ENCODE results near the gene AXIN1. TPM values are rescaled to one million over a fixed set of nuclear protein-coding genes. Genes with fewer than 3 reads are reported as not detected.
"Not testable (repeated sequence)": the region's sequence is repeated elsewhere in the genome, so short reads cannot be mapped to it uniquely, and the experiment has no call there.

The AXIN1 gene
- total RNA-seq, 1 donor from 2014 or later, result 23.5 TPM

DNA sequence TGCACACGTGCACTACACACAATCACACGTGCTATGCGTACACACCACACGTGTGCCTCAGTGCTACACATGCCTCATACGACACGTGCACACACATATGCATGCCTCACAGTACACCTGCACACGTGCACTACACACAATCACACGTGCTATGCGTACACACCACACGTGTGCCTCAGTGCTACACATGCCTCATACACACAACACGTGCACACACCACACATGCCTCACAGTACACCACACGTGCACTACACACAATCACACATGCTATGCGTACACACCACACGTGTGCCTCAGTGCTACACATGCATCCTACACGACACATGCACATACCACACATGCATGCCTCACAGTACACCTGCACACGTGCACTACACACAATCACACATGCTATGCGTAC, 85.0 kb downstream of the AXIN1 start:
- not testable (repeated sequence) for DNase-seq (ENCODE audit: low read depth, low spot score)

DNA sequence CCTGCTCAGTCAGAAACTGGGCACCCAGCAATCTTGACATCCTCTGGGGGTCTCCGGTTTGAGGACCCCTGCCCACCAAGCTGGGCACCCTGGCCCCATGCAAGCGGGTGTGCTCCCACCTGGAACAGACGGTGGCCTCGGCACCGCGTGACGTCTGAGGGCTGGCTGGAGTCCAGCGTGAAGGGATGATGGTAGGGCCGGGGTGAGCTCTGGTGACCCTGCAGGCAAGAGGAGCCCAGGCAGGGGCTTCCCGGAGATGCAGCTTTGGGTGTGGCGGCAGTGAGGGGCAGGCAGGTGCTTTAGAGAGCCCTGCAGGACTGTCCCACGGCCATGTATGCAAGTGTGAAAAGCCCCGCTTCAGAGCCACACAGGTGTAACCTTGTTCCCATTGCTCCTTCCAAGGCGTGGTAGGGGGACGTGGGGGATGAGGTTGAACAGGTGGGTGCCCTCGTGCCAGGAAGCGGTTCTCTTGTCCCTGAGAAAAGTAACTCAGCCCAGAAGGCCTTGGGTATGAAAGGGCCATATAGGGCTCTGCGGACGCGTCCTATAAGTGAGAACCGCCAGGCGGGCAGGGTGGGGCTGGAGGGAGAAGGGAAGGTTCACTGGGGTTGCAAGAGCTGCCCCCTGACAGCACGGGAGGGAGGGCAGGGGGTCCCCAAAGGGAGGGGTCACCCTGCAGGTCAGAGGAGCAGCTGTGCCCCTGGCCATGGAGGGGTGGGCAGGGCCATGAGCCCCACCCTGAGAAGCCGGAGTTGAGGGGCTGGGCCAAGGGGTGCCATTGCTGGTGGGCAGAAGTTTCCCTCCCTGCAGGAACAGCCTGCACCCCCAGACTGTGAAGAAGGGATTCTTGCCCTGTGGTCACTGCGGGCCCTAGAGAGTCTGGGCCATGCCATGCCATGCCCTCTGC, 86.0 kb downstream of the AXIN1 start:
- DNase-seq (ENCODE audit: low read depth, low spot score), result no peak

DNA sequence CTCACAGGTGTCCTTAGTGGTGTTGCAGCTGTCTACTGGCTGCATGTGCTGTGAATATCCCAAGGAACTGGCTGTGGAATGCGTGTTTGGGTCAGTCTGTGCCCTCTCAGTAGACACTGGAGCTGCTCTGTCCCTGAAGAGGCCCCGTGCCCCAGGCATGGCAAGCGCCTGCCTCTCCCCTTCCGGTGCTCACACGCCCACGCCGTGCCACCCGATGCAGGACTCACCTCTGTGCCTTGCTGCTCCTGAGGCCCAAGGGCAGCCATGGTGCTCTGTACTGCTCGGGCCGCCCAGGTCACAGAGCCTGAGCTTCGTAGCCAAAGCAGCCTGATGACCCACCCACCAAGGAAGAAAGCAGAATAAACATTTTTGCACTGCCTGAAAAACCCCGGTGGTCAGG, 86.8 kb downstream of the AXIN1 start:
- no peak for DNase-seq (ENCODE audit: low read depth, low spot score)

DNA sequence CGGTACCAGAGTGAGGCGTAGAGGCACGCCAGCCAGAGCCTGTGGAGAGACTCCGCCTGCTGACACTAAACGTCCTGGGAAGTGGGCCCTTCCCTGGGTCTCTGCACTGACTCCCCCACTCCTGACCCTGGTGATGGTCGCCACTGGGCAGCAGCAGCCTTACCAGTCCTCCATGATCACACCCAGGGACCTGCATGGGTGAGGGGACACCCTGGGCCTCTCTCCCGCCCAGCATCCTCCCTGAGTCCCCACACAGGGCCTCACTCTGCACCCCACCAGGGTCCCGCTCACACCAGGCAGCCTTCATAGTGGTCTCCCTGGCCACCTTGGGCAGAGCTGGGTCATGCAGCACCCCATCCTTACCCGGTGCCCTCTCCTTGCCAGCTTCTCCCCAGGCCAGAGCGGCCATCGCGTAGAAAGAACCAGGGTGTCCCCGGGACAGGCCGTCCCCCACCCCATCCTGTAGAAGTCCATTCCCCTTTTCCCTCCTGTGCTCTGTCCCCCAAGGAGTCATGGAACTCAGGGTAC, 87.5 kb downstream of the AXIN1 start:
- no peak for DNase-seq (ENCODE audit: low read depth, low spot score)

DNA sequence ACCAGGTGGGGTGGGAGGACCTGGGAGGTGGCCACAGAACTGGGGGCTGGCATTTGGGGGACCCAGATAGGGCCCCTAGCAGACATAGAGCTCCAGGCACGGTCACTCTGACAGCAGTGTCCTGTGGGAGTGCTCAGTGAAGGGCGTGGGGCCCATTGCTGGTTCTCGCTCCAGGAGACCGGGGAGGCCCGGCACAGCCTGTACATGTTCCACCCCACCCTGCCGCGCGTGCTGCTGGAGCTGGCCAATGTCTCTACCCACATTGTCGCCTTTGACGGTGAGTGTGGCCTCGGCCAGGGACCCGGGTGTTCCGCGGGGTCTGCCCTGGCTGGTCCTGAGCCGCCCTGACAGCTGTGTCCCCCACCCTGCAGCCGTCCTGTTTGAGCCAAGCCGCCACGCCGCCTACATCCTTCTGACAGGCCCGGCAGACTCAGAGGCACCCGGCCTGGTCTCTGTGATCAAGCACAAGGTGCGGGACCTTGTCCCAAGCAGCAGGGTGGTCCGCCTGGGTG, 88.0 kb downstream of the AXIN1 start:
- DNase-seq (ENCODE audit: low read depth, low spot score), result no peak

DNA sequence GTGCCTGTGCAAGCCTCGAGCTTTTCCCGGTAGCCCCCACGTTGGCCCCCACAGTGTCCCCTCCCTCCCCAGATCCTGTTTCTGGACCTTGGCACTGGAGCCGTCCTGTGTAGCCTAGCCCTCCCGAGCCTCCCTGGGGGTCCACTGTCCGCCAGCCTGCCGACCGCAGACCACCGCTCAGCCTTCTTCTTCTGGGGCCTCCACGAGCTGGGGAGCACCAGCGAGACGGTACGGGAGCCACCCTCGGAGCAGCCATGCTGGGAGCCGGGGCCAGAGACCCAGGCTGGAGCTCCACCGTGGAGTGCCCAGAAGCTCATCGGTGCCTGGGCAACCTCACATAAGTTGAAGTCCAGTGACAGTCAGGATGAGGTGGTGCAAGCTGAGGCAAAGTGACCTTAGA, 88.6 kb downstream of the AXIN1 start:
- no peak for DNase-seq (ENCODE audit: low read depth, low spot score)

DNA sequence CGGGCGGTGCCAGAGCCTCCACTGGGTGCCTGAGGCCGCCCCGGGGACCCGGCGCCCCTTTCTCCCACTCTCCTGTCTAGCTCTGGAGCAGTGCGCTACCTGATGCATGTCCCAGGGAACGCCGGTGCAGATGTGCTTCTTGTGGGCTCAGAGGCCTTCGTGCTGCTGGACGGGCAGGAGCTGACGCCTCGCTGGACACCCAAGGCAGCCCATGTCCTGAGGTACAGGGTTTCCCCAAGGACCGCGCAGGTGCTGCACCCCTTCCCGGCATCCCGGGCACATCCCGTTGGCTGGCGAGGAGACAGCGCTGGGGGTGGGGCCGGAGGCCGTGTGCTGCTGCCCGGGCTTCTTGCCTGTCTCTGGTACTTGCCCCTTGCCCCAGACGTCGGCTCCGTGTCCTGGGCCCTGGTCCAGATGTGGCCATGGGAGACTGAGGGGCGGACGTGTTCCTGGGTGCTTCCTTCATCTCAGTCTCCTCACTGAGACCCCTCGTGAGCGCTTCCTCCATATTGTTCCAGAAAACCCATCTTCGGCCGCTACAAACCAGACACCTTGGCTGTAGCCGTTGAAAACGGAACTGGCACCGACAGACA, 89.2 kb downstream of the AXIN1 start:
- no peak for DNase-seq (ENCODE audit: low read depth, low spot score)

DNA sequence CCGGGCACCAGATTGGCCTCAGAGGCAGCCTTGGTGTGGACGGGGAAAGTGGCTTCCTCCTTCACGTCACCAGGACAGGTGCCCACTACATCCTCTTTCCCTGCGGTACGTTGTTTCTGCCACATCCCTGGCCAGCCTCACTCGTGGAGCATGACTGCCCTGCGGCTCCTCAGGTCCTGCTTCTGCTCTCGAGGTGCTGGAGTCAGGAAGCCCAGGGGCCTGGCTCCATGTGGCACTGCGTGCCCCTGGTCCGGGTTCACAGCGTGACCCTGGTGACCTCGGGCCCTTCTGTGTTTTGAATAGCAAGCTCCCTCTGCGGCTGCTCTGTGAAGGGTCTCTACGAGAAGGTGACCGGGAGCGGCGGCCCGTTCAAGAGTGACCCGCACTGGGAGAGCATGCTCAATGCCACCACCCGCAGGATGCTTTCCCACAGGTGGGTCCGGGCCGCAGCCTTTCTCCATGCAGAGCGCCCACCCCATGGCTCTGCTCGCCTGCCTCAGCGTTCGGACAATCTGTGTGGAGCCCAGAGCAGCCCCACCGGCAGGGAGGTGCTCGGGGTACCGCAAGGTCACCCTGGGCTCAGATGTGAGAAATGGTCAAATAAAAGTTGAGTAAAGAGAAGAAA, 90.3 kb downstream of the AXIN1 start:
- DNase-seq (ENCODE audit: low read depth, low spot score), result no peak

DNA sequence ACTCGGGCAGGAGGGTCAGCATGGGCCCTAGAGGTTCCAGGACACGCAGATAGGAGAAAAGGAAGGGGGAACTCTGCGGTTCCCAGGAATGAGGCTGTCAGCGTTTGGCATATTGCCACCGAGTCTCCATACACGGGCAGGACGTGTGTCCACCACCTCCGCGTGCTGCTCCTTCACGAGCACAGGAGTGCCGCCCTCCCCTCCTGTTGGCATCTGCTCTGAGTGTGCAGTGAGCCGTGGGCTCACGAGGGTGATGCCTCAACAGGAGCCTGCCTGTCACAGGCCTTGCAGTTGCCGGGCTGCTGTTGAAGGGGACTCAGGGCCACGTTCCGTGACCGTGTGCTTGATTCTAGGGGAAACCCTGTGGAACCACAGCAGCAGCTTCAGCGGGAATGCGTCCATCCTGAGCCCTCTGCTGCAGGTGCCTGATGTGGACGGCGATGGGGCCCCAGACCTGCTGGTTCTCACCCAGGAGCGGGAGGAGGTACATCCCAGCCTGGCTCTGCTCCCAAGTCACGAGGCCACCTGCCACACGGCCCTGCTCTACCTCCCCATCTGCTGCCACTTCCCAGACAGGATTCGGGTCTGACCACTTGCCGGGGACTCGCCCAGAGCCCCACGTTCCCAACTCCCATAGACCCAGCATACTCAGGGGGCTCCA, 91.4 kb downstream of the AXIN1 start:
- DNase-seq (ENCODE audit: low read depth, low spot score), result no peak

DNA sequence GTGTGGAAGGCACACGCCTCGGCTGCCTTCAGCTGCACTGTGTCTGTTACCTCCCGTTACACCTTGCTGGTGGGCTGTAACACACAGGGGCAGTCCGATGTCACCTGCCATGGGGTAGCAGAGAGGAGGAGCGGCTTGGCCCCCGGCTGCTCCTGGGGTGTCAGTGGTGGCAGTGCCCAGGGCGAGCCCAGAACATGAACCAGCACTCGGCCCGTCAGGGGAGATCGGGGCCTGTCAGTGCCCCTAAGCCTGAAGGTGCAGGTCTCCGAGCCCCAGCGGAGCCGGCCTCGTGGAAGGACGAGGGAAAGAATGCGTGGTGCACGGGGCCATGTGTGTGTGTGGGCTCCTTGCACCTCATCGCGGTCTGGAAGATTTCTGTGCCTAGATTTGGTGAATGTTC, 92.2 kb downstream of the AXIN1 start:
- no peak for DNase-seq (ENCODE audit: low read depth, low spot score)

DNA sequence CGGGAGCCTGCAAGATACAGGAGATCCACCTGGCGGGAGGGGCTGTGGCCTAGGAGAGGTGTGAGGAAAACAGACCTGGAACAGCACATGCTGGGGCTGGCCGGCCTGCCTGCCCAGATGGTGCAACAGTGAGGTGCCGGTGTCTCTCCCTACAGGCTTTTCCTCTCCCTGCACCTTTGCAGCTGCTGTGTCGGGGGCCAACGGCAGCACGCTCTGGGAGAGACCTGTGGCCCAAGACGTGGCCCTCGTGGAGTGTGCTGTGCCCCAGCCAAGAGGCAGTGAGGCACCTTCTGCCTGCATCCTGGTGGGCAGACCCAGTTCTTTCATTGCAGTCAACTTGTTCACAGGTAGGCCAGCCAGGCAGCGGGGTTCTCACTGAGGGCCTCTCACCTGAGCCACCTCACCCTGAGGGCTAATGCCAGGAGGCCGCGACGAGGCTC, 92.7 kb downstream of the AXIN1 start:
- no peak for DNase-seq (ENCODE audit: low read depth, low spot score)

DNA sequence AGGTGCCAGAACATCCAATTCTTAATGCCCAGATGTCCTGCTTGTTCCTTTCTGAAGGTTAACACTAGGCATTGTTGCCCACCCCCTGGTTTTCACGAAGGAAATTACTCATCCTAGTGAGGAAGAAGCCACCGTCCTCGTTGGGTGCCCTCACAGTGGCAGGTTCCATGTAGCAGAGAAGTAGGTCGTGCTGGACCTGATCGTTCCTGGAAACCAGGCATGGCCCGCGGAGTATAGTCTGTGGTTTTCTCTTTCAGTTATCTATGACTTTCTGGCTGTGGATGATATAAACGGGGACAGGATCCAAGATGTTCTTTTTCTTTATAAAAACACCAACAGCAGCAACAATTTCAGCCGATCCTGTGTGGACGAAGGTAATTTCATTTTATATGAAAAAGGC, 93.3 kb downstream of the AXIN1 start:
- no peak for DNase-seq (ENCODE audit: low read depth, low spot score)

DNA sequence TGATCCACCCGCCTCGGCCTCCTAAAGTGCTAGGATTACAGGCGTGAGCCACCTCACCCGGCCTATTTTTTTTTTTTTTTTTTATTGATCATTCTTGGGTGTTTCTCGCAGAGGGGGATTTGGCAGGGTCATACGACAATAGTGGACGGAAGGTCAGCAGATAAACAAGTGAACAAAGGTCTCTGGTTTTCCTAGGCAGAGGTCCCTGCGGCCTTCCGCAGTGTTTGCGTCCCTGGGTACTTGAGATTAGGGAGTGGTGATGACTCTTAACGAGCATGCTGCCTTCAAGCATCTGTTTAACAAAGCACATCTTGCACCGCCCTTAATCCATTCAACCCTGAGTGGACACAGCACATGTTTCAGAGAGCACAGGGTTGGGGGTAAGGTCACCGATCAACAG, 94.4 kb downstream of the AXIN1 start:
- DNase-seq (ENCODE audit: low read depth, low spot score), result not testable (repeated sequence)

DNA sequence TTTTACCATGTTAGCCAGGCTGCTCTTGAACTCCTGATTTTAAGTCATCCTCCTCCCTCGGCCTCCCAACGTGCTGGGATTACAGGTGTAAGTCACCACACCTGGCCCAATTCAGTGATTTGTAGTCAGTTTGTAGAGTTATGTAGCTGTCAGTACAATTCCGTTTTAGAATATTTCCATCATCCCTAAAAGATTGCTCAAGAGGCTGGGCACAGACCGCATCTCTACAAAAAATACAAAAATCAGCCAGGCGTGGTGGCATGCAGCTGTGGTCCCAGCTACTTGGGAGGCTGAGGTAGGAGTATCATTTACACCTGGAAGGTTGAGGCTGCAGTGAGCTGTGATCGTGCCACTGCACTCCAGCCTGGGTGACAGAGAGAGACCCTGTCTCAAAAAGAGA, 97.3 kb downstream of the AXIN1 start:
- no peak for DNase-seq (ENCODE audit: low read depth, low spot score)

DNA sequence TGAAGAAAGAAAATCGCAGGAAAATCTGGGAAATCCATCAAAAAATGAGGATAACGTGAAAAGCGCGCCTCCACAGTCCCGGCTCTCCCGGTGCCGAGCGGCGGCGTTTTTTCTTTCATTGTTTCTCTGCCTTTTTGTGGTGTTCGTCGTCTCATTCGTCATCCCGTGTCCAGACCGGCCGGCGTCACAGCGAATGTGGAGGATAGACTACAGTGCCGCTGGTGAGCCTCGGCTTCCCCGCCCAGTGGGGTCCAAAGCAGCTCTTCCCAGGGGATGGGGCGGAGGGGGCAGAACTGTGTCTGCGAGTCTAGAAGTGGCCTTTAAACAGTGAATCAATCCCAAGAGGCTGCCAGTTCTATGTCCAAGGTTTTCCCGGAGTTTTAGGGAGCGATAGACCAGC, 98.1 kb downstream of the AXIN1 start:
- no peak for DNase-seq (ENCODE audit: low read depth, low spot score)

DNA sequence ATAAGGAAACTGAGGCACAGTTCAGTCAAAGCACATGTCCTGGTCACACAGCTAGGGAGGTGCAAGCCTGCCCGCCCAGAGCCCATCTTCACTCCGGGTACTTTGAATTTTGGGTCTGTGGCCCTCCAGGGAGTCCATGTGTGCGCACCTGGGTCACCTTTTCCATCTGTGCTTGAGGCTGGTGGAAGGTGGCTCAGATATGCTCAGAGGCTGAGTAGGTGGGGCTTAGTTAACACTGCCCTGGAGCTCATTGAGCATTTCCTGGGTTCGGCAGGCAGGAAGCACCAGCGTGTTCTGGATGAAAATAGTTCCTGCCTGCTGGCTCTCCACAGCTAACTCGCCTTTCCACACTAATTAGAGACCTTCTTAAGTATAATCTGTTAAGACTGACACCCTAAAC, 98.7 kb downstream of the AXIN1 start:
- DNase-seq (ENCODE audit: low read depth, low spot score), result no peak

DNA sequence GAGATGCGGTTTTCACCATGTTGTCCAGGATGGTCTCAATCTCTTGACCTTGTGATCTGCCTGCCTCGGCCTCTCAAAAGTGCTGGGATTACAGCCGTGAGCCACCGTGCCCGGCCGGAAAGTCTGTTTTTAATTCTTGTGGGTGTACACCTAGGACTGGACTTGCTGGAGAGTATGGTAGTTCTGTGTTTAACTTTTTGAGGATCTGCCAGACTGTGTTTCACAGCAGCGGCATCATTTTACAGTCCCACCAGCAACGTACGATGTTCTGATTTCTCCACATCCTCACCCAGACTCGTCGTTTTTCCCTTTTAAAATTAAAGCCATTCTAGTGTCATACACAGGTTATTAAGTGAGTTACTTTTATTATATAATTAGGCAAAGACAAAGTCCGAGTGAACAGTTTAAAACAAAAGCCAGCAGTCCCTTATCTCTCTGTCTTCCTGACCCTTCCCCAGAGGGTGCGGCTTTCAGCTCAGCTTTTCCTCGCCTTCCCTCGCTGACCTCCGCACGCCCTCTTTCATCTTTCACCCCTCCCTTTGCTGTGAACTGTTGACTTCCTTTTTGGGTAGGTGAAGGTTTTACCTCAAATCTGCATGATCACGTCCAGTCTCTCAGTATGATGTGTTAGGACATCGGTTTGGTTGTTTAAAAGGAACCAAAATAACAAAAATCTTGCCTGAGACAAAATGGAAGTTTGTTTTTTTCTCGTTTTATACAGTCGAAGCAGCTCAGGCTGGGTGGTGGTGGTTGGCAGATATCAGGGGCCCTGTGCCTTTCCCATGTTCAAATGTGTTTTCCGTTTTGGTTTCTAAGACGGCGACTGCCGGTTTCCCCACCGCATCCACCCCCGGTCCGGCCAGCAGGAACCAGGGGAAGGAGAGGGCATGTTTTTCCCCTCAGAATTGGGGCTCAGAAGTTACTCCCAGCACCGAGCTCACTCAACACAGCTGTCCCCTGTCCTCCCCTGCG, 99.9 kb downstream of the AXIN1 start:
- no peak for DNase-seq (ENCODE audit: low read depth, low spot score)

DNA sequence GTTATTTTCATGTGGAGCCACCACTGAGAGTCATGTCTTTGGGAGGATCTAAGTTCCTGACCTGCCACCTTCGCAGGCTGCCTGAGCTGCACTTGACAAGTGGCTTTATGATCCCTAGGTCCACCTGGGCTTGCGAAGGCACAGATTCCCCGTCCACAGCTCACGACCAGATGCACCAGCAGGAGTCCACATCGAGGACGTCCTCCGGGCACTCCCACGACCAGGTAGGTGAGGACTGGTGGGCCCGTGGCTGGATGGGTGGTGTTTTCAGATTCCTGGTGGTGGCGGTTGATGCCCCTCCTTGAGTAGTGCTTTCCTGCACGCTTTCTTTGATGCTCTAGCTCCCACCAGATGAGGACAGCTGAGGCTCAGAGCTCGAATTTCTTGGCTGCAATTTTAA, 103.1 kb downstream of the AXIN1 start:
- no peak for DNase-seq (ENCODE audit: low read depth, low spot score)

DNA sequence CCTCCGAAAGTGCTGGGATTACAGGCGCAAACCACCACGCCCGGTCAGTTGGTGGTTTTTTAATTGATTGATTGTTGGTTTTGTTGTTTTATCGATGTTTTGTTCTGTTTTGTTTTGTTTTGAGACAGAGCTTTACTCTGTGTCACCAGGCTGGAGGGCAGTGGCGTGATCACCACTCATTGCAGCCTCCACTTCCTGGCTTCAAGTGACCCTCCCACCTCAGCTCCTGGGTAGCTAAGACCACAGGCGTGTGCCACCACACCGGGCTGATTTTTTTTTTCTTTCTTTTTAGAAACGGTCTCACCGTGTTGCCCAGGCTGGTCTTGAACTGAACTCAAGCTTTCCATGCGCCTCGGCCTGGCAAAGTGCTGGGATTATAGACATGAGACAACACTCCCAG, 105.5 kb downstream of the AXIN1 start:
- no peak for DNase-seq (ENCODE audit: low read depth, low spot score)

DNA sequence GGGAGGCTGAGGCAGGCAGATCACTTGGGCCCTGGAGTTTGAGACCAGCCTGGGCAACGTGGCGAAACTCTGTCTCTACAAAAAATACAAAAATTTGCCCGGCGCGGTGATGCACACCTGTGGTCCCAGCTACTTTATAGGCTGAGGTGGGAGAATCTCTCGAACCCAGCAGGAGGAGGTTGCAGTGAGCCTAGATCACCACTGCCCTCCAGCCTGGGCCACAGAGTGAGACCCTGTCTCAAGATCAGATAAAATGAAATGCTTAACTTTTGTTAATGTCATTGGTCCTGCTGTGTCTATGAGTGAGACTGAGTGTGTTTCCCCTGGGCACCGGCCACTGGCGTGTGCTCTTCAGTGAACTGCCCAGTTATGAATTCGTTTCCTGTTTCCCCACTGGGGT, 107.4 kb downstream of the AXIN1 start:
- no peak for DNase-seq (ENCODE audit: low read depth, low spot score)

Measured in pulmonary artery endothelial cell (primary cell).